GM18870 (cell line): ENCODE results near the gene PHACTR1.

Experiments used
- ATAC-seq: cut with Tn5 transposase; IDR thresholded peaks from one replicate; pipeline ENCODE4 v1.9.1; 2021; ENCODE audit warnings: moderate library complexity; ENCODE audit not compliant: unreplicated experiment

The PHACTR1 gene

GRCh38 chr6:12845224-12846004, 128.8 kb downstream of the PHACTR1 start:
- ATAC-seq, result no peak

DNA sequence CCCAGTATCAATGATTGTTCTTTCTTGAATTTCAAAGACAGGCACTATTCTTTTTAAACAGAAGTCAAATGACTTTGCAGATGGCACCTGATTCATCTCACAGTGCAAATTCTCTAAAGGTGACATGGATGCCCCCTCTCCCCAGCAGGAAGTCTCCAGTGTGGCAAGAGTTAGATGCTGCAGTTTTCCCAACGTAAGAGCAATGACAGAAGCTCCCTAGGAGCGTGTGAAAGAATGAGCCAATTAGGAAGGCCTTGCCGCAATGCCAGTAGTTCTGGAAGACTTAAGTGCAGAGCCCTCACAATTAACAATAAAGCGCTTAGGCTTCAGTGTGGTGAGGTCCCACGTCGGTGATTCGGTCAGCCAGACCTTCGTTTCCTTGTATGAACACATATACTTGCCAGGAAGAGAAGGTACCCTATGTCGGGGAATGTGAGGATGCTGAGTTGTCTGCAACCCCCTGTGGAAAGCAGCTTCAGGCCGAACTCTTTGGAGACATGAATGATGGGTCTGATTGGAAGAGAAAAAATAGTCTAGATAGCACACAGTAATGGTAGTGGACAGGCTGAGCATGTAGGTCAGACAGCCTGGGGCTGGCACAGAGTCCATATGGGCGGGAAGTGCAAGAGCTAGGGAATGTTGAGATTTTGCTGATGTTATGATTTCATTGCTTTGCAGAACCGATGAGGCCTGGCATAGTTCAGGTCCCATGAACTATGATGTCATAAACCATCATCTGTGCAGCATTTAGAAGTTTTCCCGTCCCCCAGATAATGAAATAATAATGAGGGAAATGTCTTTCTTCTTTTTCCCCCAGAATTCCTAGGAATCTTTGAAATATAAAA, 132.6 kb downstream of the PHACTR1 start:
- ATAC-seq, result no peak

GRCh38 chr6:12849809-12850198, 133.2 kb downstream of the PHACTR1 start:
- no peak for ATAC-seq

GRCh38 chr6:12851123-12851695, 134.6 kb downstream of the PHACTR1 start:
- no peak for ATAC-seq

- ATAC-seq, result no peak
Measured at GRCh38 chr6:12861603-12862002, 145.0 kb downstream of the PHACTR1 start.

DNA sequence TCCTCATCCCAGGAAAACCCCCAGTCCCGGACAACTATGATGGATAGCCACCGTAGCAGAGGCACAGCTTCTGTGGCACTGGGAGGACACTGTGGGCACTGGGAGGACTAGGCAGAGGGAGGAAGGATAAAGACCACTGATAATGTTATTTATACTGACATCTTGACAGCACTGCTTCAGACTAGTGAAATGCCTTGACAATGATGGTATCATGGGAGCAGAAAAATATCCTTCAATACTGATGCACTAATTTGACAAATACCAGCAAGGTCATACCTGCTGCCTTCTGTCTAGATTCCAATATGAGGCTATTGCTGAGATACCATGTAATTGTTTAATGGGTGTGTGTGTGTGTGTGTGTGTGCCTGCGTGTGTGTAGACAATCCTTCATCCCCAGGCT, 148.6 kb downstream of the PHACTR1 start:
- ATAC-seq, result no peak

- no peak for ATAC-seq
Measured at GRCh38 chr6:12865671-12866181, 149.2 kb downstream of the PHACTR1 start.

DNA sequence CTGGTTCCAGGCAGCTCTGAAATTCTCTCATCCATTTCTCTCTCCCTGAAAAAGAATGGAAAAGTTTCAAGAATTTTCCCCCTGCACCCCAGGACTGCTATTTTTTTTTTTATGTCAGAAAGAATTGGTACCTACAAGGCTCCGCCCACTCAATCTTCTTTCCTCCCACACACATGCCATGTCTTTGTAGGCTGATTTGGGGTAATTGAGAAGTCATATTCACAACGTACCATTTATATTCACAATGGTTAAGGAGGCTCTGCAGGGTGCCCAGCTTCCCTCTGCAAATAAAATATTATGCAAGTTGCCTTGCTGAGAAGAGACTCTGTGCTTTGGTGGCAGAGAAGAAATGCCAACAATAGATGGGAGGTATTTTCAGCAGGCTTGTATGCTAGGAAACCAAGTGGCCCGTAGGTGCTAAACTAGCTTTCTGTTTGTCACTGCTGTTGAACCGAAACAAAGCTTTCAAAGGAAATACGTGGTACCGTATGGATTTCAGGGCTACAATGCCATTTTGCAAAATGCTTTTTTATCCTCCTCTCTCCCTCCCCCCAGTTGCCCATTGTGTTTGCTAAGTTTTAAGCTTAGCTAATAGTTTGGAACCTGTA, 150.0 kb downstream of the PHACTR1 start:
- no peak for ATAC-seq

DNA sequence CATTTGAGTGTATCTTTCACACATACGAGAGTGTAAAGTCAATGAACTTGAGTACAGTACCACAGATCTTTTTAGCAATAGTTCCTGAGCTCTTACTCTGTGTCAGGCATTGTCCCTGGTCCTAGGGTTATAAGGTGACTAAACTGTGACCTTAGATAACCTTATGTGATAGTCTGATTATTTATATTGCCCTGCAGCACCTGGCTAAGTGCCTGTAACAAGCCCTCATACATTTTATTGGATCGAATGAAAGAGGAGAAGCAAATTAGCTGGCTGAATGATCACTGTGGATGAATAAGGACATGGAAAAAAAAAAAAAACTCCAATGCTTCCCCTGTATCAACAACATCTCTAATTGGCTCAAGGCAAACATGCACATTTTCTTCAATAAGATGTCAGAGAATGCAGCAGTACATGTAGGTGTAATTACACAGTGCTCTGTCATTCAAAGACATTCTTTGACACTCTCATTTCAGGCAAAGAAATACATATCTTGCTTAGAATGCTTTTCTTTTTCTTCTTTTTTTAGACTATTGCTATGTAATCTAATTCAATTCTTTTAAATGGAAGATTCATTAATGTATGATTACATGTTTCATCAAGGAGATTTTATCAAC, 153.4 kb downstream of the PHACTR1 start:
- ATAC-seq, result no peak

DNA sequence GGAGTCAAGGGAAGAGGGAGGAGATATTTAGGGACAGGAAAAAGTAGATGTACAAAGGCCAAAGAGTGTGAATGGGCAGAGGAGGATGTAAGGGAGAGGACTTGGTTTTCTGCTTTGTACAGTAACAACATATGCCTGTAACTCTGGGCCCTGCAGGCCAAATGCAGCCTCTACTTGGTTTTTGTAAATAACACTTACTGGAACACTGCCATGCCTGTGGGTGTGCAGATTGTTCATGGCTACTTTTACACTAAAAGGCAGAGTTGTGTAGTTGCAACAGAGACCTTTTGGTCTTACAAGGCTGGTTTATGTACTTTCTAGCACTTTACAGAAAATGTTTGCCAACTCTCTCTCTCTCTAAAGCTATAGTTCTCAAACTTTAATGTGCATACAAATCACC, 157.1 kb downstream of the PHACTR1 start:
- ATAC-seq, result no peak

DNA sequence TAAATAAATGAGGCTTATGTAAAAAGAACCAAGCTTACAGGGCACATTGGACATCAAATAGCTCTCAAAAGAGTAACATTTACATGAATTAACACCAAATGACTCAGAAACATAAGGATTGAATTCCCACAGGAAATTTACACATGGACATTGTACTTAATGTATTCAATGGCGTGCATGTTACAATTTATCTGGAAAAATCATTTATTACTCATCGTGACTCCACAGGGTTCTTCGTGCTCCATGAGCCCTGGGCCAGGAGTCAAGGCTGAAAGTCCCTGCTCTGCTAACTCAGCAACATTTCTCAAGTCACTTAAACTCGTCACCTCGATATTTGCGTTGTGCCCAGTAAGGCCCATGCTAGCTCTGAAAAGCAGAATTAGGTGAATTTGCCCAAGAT, 158.5 kb downstream of the PHACTR1 start:
- ATAC-seq, result no peak

DNA sequence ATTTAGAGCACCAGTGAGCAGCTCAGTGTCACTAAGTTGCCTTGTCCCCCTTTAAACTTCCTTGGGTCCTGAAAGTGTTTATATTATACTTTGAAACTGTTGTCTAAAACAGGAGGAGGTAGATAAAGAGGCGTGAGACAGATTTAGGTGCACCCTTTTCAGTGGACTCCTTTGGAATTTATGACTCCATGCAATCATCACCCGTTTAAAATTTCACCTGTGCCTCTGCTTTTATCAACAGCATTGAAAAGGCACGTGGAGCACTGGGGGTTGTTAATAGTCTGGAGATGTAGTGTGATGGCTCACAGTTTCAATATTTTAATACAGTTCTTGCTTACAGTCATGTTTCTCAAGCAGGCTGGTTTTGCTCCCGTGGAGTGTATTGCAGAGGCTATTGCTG, 162.2 kb downstream of the PHACTR1 start:
- no peak for ATAC-seq

GRCh38 chr6:12882761-12883290, 166.3 kb downstream of the PHACTR1 start:
- no peak for ATAC-seq

- ATAC-seq, result no peak
Measured at GRCh38 chr6:12884983-12885382, 168.4 kb downstream of the PHACTR1 start.

- ATAC-seq, result no peak
Measured at GRCh38 chr6:12886961-12887775, 170.6 kb downstream of the PHACTR1 start.

DNA sequence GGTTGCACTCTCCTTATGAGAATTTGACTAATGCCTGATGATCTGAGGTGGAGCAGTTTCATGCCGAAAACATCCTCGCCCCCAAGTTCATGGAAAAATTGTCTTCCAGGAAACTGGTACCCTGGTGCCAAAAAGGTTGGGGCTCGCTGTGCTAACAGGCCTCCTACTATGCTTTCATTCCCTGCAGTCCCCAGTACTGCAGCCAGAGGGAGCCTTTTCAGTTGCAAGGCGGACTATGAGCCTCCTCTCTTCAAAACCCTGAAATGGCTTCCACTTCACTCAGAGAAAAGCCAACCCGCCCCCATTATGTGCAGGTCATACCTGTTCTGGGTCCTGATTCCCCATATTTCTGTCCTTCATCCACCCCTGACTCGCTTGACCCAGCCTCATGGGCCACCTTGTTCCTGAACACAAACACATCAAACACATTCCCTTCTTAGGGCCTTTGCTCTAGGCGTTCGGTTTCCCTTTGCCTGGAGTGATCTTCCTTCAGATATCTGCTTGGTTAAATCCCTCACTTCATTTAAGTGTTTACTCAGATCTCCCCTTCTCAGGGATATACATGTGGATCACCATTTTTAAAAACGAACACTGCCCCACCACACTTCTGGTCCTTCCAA, 173.7 kb downstream of the PHACTR1 start:
- ATAC-seq, result no peak

GRCh38 chr6:12891595-12891994, 175.0 kb downstream of the PHACTR1 start:
- ATAC-seq, result no peak

DNA sequence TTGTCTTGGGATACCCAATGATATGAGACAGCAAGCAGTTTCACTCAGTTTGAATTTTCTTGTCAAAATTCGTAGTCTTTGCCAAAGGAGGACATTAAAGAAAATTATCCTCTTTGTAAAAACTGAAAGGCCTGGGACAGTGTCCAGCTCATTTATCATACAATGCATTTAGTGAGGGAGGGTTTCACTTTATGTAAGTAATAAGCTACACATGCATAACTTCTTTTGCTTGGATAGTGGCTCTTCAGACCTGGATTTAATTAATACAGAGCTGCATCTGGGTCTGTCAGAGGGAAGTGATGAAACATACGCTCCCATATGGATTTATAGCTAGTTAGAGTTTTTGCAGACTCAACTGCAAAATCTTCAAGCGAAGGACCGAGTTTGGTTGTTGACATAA, 175.6 kb downstream of the PHACTR1 start:
- no peak for ATAC-seq

DNA sequence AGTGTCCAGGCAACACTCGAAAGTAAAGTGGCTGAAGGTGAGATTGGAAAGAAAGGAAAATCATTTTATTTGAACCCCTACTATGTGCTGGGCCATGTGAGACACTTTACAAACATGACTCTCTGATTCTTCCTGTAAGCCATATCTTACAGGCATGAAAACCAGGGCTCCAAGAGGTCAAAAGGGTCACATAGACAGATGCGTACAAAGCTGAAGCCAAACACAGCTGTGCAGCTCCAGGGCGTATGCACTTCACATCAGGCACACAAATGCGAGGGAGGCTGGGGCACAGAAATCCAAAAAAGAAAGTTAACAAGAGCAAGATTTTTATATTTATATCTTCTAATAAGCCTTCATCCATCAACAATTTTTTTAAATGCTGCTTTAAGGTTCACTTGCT, 176.5 kb downstream of the PHACTR1 start:
- no peak for ATAC-seq
